ENCODE results near the gene CDC20B.

DNA sequence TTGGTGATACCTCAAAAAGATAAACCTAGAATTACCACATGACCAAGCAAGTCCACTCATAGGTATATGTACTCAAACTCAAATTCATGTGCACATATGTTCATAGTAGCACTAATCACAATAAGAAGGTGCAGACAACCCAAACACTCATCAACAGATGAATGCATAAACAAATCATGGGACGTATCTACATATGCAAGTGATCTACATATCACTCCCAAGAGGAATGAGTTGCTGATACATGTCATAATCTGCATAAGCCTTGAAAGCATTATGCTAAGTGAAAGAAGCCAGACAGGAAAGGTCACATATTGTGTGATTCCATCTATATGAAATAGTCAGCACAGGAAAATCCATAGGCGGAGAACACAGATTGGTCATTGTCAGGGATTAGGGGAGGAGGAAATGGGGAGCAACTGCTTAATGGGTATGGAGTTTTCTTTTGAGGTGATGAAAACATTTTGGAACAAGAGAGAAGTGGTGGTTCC is 23.6 kb downstream of the CDC20B start:
- no peak for TF ChIP-seq HDAC2 (IDR thresholded peaks at IDR 0.05; ENCODE audit: borderline replicate concordance in 1 of 2, low read depth in 2 of 2, low read length in 2 of 2)
- TF ChIP-seq KDM5A (IDR thresholded peaks at IDR 0.05; ENCODE audit: low read length): no peak
- no peak for TF ChIP-seq POLR2A (IDR thresholded peaks at IDR 0.05; ENCODE audit: control extremely low read depth in 1 of 2, low read depth in 2 of 2, low read length in 2 of 2)
- no peak for TF ChIP-seq KDM4A (IDR thresholded peaks at IDR 0.05; ENCODE audit: low read depth, low read length, severe bottlenecking)
- no peak for TF ChIP-seq POLR2AphosphoS5 (IDR thresholded peaks at IDR 0.05; ENCODE audit: low read depth, low read length)
- no peak for TF ChIP-seq EZH2 (IDR thresholded peaks at IDR 0.05; ENCODE audit: low read depth, low read length, severe bottlenecking)
- TF ChIP-seq, protein P1, sequence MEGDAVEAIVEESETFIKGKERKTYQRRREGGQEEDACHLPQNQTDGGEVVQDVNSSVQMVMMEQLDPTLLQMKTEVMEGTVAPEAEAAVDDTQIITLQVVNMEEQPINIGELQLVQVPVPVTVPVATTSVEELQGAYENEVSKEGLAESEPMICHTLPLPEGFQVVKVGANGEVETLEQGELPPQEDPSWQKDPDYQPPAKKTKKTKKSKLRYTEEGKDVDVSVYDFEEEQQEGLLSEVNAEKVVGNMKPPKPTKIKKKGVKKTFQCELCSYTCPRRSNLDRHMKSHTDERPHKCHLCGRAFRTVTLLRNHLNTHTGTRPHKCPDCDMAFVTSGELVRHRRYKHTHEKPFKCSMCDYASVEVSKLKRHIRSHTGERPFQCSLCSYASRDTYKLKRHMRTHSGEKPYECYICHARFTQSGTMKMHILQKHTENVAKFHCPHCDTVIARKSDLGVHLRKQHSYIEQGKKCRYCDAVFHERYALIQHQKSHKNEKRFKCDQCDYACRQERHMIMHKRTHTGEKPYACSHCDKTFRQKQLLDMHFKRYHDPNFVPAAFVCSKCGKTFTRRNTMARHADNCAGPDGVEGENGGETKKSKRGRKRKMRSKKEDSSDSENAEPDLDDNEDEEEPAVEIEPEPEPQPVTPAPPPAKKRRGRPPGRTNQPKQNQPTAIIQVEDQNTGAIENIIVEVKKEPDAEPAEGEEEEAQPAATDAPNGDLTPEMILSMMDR (IDR thresholded peaks at IDR 0.05; ENCODE audit: control extremely low read depth in 1 of 3, insufficient read depth in 1 of 3, low read depth in 1 of 3, low read length in 3 of 3): no peak
- no peak for TF ChIP-seq ZNF274 (IDR thresholded peaks at IDR 0.05; ENCODE audit: borderline replicate concordance, extremely low read depth, low read length)
- TF ChIP-seq EP300 (IDR thresholded peaks at IDR 0.05; ENCODE audit: borderline replicate concordance in 1 of 2, low read depth in 2 of 2, low read length in 2 of 2): no peak
- TF ChIP-seq TAF1 (IDR thresholded peaks at IDR 0.05; ENCODE audit: low read depth, low read length): no peak
- TF ChIP-seq RBBP5 (IDR thresholded peaks at IDR 0.05; ENCODE audit: borderline replicate concordance, low read depth, low read length): no peak
- TF ChIP-seq JUN (IDR thresholded peaks at IDR 0.05; ENCODE audit: low read depth, low read length): no peak
- TF ChIP-seq CHD1 (IDR thresholded peaks at IDR 0.05; ENCODE audit: low read depth, low read length): no peak

Data from H1 (cell line).